ENCODE measurements around the gene KPTN. TPM values are rescaled to one million over a fixed set of nuclear protein-coding genes. Genes with fewer than 3 reads are reported as not detected.

KPTN gene
- total and polyA plus RNA-seq, 10 donors: 3.9 to 36.3 (median 8.7) TPM

DNA sequence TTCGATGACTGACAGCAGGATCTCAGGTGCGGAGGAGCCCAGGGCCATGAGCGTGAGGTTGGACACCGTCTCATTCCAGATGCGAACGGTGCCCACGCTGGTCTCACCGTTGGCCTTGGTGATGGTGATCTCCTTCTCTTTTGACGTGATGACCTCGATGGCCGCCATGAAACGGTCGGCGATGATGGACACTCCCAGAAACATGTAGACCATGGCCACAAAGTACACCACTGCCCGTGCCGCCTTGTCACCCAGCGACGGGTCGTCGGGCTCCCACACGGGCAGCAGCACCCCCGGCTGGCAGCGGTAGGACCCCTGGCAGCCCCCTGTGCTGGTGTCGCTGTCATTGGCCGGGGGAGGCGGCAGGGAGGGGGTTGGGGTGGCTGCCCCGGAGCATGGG is 18.1 kb downstream of the KPTN start:
- WGBS, 5 donors: 84 to 89% (median 88%) methylated on average over 17 to 27 of the region's 27 CpGs
- TF ChIP-seq POLR2A (IDR thresholded peaks at IDR 0.05): no peak
- TF ChIP-seq, protein P1, sequence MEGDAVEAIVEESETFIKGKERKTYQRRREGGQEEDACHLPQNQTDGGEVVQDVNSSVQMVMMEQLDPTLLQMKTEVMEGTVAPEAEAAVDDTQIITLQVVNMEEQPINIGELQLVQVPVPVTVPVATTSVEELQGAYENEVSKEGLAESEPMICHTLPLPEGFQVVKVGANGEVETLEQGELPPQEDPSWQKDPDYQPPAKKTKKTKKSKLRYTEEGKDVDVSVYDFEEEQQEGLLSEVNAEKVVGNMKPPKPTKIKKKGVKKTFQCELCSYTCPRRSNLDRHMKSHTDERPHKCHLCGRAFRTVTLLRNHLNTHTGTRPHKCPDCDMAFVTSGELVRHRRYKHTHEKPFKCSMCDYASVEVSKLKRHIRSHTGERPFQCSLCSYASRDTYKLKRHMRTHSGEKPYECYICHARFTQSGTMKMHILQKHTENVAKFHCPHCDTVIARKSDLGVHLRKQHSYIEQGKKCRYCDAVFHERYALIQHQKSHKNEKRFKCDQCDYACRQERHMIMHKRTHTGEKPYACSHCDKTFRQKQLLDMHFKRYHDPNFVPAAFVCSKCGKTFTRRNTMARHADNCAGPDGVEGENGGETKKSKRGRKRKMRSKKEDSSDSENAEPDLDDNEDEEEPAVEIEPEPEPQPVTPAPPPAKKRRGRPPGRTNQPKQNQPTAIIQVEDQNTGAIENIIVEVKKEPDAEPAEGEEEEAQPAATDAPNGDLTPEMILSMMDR (IDR thresholded peaks at IDR 0.05 in 8 of 11, conservative IDR thresholded peaks at IDR 0.05 in 3 of 11): no peak
- TF ChIP-seq POLR2AphosphoS5 (IDR thresholded peaks at IDR 0.05): no peak
- H3K4me3 ChIP-seq: no peak overlapping the region
- no peaks in the 10 kb centered on the region for H3K36me3 ChIP-seq
- H3K27me3 ChIP-seq (replicated peaks in 1 of 7): peaks cover 0 to 88% (median 35%) of the 10 kb centered on the region in 7 donors
- intact Hi-C loops (cut with DNase I; ENCODE audit: low total_unique reads): no loop called here
- H3K4me1 ChIP-seq: no peaks in the 10 kb centered on the region
- peaks cover 0 to 4% (median 0%) of the 10 kb centered on the region in 8 donors for H3K9me3 ChIP-seq
- H3K27ac ChIP-seq: no peak overlapping the region
- DNase-seq: no peak

DNA sequence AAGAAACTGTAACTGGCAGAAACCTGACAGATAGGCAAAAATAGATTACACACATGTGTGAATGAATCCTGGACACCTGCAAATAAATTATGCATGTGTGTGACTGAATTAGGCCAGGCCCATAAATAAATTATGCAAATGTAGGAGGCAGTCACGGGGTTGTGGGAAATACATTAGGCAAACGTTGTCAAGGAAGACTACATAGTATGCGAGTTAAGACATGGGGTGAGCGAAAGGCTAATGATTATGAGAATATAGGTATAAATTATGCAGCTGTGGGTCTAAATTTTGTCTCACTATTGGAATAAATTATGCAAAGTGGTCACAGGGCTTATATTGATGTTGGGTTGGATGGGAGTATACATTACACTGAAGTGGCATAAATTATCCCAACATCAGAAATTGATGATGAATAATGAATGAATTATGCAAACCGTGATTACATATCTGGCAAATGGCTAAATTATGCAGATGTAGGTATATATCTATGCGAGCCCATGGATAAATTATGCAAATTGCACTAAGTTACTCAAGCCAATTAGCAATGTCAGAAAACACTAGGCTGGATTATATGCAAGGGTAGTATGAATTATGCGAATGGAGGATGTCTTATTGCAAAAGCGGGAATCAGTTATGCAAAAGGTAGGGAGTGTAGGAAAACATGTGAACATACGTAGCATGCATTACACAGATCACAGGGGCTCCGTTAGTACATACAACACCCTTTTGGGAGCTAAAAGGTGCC is 19.2 kb downstream of the KPTN start:
- DNase-seq: no peak
- Histone ChIP-seq H3K27me3 (replicated peaks in 1 of 7) (peaks cover 0 to 88% (median 34%) of the 10 kb centered on the region in 7 donors), H3K4me1 (no peaks in the 10 kb centered on the region), H3K9me3 (peaks cover 0 to 4% (median 0%) of the 10 kb centered on the region in 8 donors), H3K27ac (no peak overlapping the region), H3K4me3 (no peak overlapping the region), H3K36me3 (no peaks in the 10 kb centered on the region)
- TF ChIP-seq, protein P1 (IDR thresholded peaks at IDR 0.05 in 8 of 11, conservative IDR thresholded peaks at IDR 0.05 in 3 of 11): no peak
- TF ChIP-seq POLR2A (IDR thresholded peaks at IDR 0.05) (no peak), POLR2AphosphoS5 (IDR thresholded peaks at IDR 0.05) (no peak)
- WGBS, 5 donors: 63 to 74% (median 67%) methylated on average over 10 of the region's 10 CpGs
- intact Hi-C loops (cut with DNase I; ENCODE audit: low total_unique reads): no loop called here

DNA sequence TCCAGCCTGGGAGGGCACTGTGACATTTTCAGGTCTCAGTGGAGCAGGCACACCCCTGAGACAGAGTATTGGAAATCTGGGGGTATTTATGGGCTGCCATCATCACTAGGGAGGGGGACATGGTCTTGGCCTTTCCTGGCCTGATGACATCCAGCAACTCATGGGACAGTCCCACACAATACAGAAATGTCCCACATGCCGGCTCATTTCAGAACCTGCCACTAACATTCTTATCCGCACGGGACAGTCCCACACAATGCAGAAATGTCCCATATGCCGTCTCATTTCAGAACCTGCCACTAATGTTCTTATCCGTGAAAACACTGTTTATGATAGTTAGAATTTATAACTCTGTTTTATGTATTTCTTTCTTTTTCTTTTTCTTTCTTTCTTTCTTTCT is 22.1 kb downstream of the KPTN start:
- no peak overlapping the region for H3K4me3 ChIP-seq
- H3K36me3 ChIP-seq: no peaks in the 10 kb centered on the region
- no peak for DNase-seq
- H3K4me1 ChIP-seq: peaks cover 0 to 7% (median 3%) of the 10 kb centered on the region in 6 donors
- TF ChIP-seq POLR2AphosphoS5 (IDR thresholded peaks at IDR 0.05): no peak
- no peak for TF ChIP-seq POLR2A (IDR thresholded peaks at IDR 0.05)
- TF ChIP-seq, protein P1 (IDR thresholded peaks at IDR 0.05 in 8 of 11, conservative IDR thresholded peaks at IDR 0.05 in 3 of 11): no peak
- H3K27me3 ChIP-seq (replicated peaks in 1 of 7): peaks cover 0 to 88% (median 43%) of the 10 kb centered on the region in 7 donors
- 75 to 93% (median 82%) methylated on average over 5 of the region's 5 CpGs for WGBS, 5 donors
- H3K27ac ChIP-seq: no peak overlapping the region
- H3K9me3 ChIP-seq: peaks cover 0 to 5% (median 0%) of the 10 kb centered on the region in 8 donors
- intact Hi-C loops (cut with DNase I; ENCODE audit: low total_unique reads): no loop called here

DNA sequence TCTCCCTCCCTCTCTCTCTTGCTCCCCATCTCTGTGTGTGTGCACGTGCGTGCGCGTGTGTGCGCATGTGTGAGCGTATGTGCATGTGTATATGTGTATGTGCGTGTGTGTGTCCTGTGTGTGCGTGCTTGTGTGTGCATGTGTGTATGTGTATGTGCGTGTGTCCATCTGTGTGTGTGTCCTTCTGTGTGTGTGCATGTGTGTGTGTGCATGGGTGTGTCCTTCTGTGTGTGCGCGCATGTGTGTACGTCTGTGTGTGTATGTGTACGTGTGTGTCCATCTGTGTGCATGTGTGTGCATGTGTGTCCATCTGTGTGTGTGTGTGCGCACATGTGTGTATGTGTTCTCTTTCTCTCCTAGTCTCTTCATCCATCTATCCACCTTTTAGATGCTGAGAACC is 24.5 kb downstream of the KPTN start:
- peaks cover 0 to 21% (median 9%) of the 10 kb centered on the region in 8 donors for H3K9me3 ChIP-seq
- peaks cover 0 to 91% (median 53%) of the 10 kb centered on the region in 7 donors for H3K27me3 ChIP-seq (replicated peaks in 1 of 7)
- H3K36me3 ChIP-seq: no peaks in the 10 kb centered on the region
- TF ChIP-seq POLR2A (IDR thresholded peaks at IDR 0.05): no peak
- TF ChIP-seq POLR2AphosphoS5 (IDR thresholded peaks at IDR 0.05): no peak
- TF ChIP-seq, protein P1 (IDR thresholded peaks at IDR 0.05 in 8 of 11, conservative IDR thresholded peaks at IDR 0.05 in 3 of 11): no peak
- no peak overlapping the region for H3K4me3 ChIP-seq
- no peak overlapping the region for H3K27ac ChIP-seq
- H3K4me1 ChIP-seq: peaks cover 0 to 7% (median 3%) of the 10 kb centered on the region in 6 donors
- intact Hi-C loops (cut with DNase I; ENCODE audit: low total_unique reads): no loop called here
- whole genome bisulfite sequencing, 5 donors: 87 to 94% (median 91%) methylated on average over 14 of the region's 14 CpGs
- DNase-seq: no peak
